Measurements from ENCODE around the gene RNF126. TPM values are rescaled to one million over a fixed set of nuclear protein-coding genes. Genes with fewer than 3 reads are reported as not detected.
"Not testable (repeated sequence)": the region's sequence is repeated elsewhere in the genome, so short reads cannot be mapped to it uniquely, and the experiment has no call there.

Gene RNF126
- total RNA-seq, 1 donor from 2014 or later: 18.9 TPM

DNA sequence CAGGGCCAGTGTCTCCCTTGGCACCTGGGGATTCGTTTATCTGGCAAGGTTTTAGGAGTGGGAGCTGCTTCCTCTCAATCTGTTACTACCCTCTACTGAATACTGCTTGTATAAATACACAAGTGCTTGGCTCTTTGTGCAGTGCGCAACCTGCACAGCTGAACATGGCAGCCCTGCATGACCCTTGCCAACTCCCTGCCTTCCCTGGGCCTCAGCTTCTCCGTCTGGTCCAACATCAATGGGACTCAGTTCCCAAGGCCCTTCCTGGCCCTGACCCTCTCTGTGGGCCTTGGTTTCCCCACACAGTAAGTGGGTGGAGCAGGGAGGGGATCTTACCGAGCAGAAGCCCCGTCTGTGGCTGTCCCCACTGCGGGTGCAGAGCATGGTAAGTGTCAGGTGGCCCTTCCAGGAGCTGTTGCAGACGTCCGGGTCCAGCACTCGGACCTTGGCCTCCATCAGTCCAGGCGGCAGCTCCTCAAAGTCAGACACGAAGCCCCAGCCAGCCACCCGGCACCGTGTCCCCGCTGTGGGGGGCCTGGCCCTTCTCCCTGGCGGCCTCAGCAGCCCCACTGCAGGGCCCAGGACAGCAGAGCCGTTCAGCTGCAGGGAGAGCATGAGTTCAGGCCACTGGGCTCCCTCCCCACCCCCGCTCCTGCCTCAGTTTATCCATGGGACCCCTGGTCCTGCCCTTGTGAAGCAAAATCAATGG is 23.7 kb upstream of the RNF126 start:
- no peak for DNase-seq (ENCODE audit: low read depth in 2 of 2)

- no peak for DNase-seq (ENCODE audit: low read depth in 2 of 2)
Measured at GRCh38 chr19:685454-685931, 22.5 kb upstream of the RNF126 start.

DNA sequence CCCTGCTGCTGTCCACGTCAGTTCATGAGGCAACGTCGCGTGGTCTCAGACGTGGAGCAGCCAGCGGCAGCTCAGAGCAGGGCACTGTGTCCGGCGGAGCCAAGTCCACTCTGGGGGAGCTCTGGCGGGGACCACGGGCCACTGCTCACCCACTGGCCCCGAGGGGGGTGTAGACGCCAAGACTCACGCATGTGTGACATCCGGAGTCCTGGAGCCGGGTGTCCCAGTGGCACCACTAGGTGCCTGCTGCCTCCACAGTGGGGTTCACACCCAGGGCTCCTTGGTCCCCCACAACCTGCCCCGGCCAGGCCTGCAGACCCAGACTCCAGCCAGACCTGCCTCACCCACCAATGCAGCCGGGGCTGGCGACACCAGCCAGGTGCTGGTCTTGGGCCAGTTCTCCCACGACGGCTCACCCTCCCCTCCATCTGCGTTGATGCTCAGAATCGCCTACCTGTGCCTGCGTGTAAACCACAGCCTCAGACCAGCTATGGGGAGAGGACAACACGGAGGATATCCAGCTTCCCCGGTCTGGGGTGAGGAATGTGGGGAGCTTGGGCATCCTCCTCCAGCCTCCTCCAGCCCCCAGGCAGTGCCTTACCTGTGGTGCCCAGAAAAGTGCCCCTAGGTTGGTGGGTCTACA is 19.8 kb upstream of the RNF126 start:
- no peak for DNase-seq (ENCODE audit: low read depth in 2 of 2)

DNA sequence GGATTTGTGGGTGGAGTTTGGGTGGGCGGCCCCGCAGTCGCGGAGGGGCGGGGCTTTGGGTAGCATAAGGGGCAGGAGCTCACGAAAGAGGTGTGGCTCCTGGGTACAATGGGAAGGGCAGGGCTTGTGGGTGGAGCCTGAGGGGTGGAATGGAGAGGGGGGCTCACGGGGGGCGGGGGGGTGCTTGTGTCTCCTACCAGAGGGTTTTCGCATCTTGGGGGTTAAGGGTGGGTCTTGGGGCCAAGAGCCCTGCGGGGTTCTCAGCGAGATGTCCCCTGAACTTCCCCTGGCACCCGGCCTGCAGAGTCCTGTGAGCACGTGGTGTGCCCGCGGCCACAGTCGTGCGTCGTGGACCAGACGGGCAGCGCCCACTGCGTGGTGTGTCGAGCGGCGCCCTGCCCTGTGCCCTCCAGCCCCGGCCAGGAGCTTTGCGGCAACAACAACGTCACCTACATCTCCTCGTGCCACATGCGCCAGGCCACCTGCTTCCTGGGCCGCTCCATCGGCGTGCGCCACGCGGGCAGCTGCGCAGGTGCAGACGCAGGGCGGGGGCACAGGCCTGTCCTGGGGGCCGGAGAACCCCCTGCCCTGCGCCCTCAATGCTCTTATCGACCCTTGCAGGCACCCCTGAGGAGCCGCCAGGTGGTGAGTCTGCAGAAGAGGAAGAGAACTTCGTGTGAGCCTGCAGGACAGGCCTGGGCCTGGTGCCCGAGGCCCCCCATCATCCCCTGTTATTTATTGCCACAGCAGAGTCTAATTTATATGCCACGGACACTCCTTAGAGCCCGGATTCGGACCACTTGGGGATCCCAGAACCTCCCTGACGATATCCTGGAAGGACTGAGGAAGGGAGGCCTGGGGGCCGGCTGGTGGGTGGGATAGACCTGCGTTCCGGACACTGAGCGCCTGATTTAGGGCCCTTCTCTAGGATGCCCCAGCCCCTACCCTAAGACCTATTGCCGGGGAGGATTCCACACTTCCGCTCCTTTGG is 18.3 kb upstream of the RNF126 start:
- DNase-seq (ENCODE audit: low read depth in 2 of 2): peak; percentile 90 to 97

DNA sequence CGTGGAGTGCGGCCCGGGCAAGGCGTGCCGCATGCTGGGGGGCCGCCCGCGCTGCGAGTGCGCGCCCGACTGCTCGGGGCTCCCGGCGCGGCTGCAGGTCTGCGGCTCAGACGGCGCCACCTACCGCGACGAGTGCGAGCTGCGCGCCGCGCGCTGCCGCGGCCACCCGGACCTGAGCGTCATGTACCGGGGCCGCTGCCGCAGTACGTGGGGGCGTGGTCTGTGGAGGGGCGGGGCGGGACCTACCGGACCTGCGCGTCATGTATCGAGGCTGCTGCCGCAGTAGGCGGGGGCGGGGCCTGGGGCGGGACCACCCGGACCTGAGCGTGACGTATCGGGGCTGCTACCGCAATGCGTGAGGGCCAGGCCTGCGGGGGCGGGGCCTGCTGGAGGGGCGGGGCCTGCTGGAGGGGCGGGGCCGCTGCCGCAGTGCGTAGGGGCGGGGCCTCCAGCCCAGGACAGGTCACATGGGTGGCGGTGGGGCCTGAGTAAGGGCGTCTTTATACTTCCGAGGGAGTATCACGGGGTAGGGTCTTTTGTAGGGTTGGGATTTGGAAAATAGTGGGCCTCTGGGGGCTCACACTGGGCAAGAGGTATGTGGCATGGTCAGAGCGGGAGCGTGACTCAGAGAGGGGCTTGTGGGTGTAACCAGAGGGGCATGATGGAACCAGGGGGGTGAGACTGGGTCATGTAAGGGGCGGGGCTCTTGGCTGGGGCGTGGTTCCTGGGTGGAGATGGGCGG is 17.4 kb upstream of the RNF126 start:
- DNase-seq (ENCODE audit: low read depth in 2 of 2): peak; percentile 92 to 99

- DNase-seq (ENCODE audit: low read depth in 2 of 2): peak in 1 of 2 donors; percentile 51
Measured at GRCh38 chr19:679418-680286, 16.6 kb upstream of the RNF126 start.

- no peak for DNase-seq (ENCODE audit: low read depth in 2 of 2)
Measured at GRCh38 chr19:678791-679388, 15.9 kb upstream of the RNF126 start.

- DNase-seq (ENCODE audit: low read depth in 2 of 2): no peak
Measured at GRCh38 chr19:677601-678436, 14.8 kb upstream of the RNF126 start.

DNA sequence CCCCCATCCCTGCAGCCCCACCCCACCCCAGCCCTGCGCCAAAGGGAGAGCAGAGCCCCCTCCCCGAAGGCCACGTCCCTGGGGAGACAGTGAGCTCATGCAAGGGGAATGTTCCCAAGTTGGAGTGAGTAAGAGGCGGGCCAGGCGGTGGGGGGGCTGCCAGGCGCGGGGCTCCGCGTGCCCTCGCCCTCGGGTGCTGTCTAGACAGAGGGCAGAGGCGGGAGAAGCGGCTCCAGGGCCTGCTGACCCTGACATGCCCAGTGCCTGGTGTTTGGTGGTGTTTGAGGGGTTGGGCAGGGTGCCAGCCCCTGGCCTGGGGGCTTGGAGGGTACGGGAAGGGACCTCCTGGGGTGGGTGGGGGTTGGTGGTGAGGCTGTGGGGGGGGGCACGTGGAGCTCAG is 14.2 kb upstream of the RNF126 start:
- DNase-seq (ENCODE audit: low read depth in 2 of 2): peak in 1 of 2 donors; percentile 53

GRCh38 chr19:676339-677105 is 13.5 kb upstream of the RNF126 start, which contains the start of gene FSTL3:
Gene FSTL3, plus strand, starts transcription at chr19:676392. Its CDS starts 32 bp downstream, at chr19:676424.
- no peak for DNase-seq (ENCODE audit: low read depth in 2 of 2)

GRCh38 chr19:676007-676338 is 13.0 kb upstream of the RNF126 start:
- no peak for DNase-seq (ENCODE audit: low read depth in 2 of 2)

GRCh38 chr19:674282-675151 is 11.5 kb upstream of the RNF126 start:
- DNase-seq (ENCODE audit: low read depth in 2 of 2): no peak

DNA sequence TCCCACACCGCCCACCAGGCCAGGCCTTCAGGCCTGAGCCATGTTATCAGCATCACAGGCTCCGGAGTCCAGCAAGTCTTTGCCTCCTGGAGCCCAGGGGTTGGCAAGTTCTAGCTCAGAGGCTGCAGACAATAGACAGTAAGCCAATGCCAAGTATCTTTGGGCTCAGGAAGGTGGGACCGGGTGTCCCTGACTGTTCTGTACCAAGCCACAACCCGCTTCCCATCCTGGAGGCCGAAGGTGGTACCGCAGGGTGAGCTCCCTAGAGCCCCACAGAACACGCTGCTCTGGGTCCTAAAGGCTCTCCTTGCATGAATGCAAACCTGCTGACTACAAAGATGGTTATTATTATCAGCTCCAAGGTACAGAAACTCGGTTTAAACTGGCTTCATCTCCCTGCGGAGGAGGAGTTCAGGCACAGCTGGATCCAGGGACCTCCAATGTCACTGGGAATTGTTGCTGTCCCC is 7.6 kb upstream of the RNF126 start:
- DNase-seq (ENCODE audit: low read depth in 2 of 2): no peak

- not testable (repeated sequence) for DNase-seq (ENCODE audit: low read depth in 2 of 2)
Measured at GRCh38 chr19:668675-669434, 5.8 kb upstream of the RNF126 start.

- DNase-seq (ENCODE audit: low read depth in 2 of 2): not testable (repeated sequence)
Measured at GRCh38 chr19:666985-667573, 4.1 kb upstream of the RNF126 start.

DNA sequence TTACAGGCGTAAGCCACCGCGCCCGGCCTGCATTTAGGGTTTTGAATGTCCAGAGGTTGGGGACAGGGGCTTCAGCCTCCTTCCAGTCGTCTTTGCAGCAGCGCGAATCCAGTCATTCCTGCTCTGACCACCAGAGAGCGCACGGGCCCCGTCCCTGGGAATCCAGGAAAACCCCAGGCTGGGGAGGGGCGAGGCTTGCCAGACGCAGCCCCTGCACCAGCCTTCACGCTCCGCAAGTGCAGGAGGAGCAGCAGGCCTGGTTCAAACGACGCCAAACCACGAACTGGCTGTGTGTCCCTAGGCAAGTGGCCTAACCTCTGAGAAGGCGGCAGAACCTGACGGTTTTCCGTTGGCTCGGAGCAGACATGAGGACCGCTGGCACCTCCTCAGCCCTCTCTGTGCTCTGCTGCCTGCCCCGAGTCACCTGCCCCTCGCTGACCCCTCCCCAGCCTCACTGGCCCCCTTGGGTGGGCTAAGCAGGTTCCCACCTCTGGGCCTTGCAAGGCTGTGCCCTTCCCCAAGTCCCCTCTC is 2.0 kb upstream of the RNF126 start:
- peak; percentile 41 to 80 for DNase-seq (ENCODE audit: low read depth in 2 of 2)

Data from dermis microvascular lymphatic vessel endothelial cell (primary cell).